H9 (cell line): ENCODE measurements around the gene GAGE10. TPM values are rescaled to one million over a fixed set of nuclear protein-coding genes. Genes with fewer than 3 reads are reported as not detected.

Experiments
- DNase-seq: peaks from one replicate; pipeline ENCODE4 v3.0.0-alpha.2; 2017
- H2AFZ ChIP-seq: one replicate; pipeline ENCODE4 v1.6.1; 2013; ENCODE audit warnings: mild to moderate bottlenecking, low read length, control low read depth, moderate library complexity
- H2AK5ac ChIP-seq: 2 replicates; pipeline ENCODE4 v1.6.1; 2013; ENCODE audit warnings: low read length, control low read depth, mixed read lengths; ENCODE audit not compliant: insufficient read length
- H2BK120ac ChIP-seq: one replicate; pipeline ENCODE4 v1.6.1; 2013; ENCODE audit warnings: low read depth, mild to moderate bottlenecking, low read length, control low read depth, inconsistent platforms; ENCODE audit not compliant: poor library complexity, severe bottlenecking
- H2BK12ac ChIP-seq: 2 replicates; pipeline ENCODE4 v1.6.1; 2013; ENCODE audit warnings: low read length, control low read depth, mixed read lengths, low read depth; ENCODE audit not compliant: insufficient read length
- H2BK15ac ChIP-seq: 2 replicates; pipeline ENCODE4 v1.6.1; 2013; ENCODE audit warnings: low read depth, low read length, control low read depth
- H2BK20ac ChIP-seq: one replicate; pipeline ENCODE4 v1.6.1; 2013; ENCODE audit warnings: low read depth, mild to moderate bottlenecking, low read length, control low read depth, inconsistent platforms; ENCODE audit not compliant: poor library complexity, severe bottlenecking
- H2BK5ac ChIP-seq: 2 replicates; pipeline ENCODE4 v1.6.1; 2013; ENCODE audit warnings: low read length, control low read depth, mixed read lengths; ENCODE audit not compliant: insufficient read length
- H3K14ac ChIP-seq: 2 replicates; pipeline ENCODE4 v1.6.1; 2013; ENCODE audit warnings: low read length, control low read depth; ENCODE audit not compliant: insufficient read depth
- H3K18ac ChIP-seq: 2 replicates; pipeline ENCODE4 v1.6.1; 2013; ENCODE audit warnings: low read depth, mild to moderate bottlenecking, mixed read lengths, low read length, control low read depth; ENCODE audit not compliant: insufficient read length
- H3K23ac ChIP-seq: 2 replicates; pipeline ENCODE4 v1.6.1; 2013; ENCODE audit warnings: low read length, control low read depth, mixed read lengths, low read depth; ENCODE audit not compliant: insufficient read length
- H3K23me2 ChIP-seq: 2 replicates; pipeline ENCODE4 v1.6.1; 2013; ENCODE audit warnings: low read depth, mild to moderate bottlenecking, mixed read lengths, low read length, control low read depth; ENCODE audit not compliant: insufficient read length, poor library complexity, severe bottlenecking
- H3K27ac ChIP-seq: 2 replicates; pipeline ENCODE4 v1.5.1; 2013; ENCODE audit warnings: low read length, control low read depth, mixed read lengths, low read depth; ENCODE audit not compliant: insufficient read length
- H3K27me3 ChIP-seq: 2 replicates; pipeline ENCODE4 v1.6.1; 2013; ENCODE audit warnings: low read length, control low read depth, inconsistent platforms; ENCODE audit not compliant: insufficient read depth
- H3K4ac ChIP-seq: 2 replicates; pipeline ENCODE4 v1.6.1; 2013; ENCODE audit warnings: low read depth, mild to moderate bottlenecking, control low read depth, inconsistent platforms, low read length, moderate library complexity
- H3K4me1 ChIP-seq: 2 replicates; pipeline ENCODE4 v1.6.1; 2013; ENCODE audit warnings: low read length, control low read depth, inconsistent platforms; ENCODE audit not compliant: insufficient read depth
- H3K4me2 ChIP-seq: 2 replicates; pipeline ENCODE4 v1.6.1; 2013; ENCODE audit warnings: low read length, control low read depth, mixed read lengths; ENCODE audit not compliant: insufficient read length, insufficient read depth
- H3K56ac ChIP-seq: 2 replicates; pipeline ENCODE4 v1.6.1; 2013; ENCODE audit warnings: low read depth, mild to moderate bottlenecking, mixed read lengths, low read length, control low read depth; ENCODE audit not compliant: insufficient read length
- H3K79me1 ChIP-seq: 2 replicates; pipeline ENCODE4 v1.6.1; 2013; ENCODE audit warnings: low read depth, mild to moderate bottlenecking, moderate library complexity, low read length, control low read depth, inconsistent platforms; ENCODE audit not compliant: insufficient read depth, poor library complexity, severe bottlenecking
- H3K79me2 ChIP-seq: 2 replicates; pipeline ENCODE4 v1.6.1; 2013; ENCODE audit warnings: low read length, control low read depth, inconsistent platforms; ENCODE audit not compliant: insufficient read depth
- H3K9ac ChIP-seq: 2 replicates; pipeline ENCODE4 v1.6.1; 2013; ENCODE audit warnings: low read length, control low read depth, mixed read lengths; ENCODE audit not compliant: insufficient read length; ENCODE audit errors: extremely low read depth
- H3K9me3 ChIP-seq: one replicate; pipeline ENCODE4 v1.6.1; 2013; ENCODE audit warnings: low read depth, low read length, inconsistent platforms; ENCODE audit not compliant: control insufficient read depth
- H3T11ph ChIP-seq: one replicate; pipeline ENCODE4 v1.6.1; 2013; ENCODE audit warnings: mild to moderate bottlenecking, low read length, control low read depth, inconsistent platforms
- H4K20me1 ChIP-seq: one replicate; pipeline ENCODE4 v1.6.1; 2013; ENCODE audit not compliant: control insufficient read depth, insufficient read length, insufficient read depth
- H4K5ac ChIP-seq: 2 replicates; pipeline ENCODE4 v1.6.1; 2013; ENCODE audit warnings: low read depth, mild to moderate bottlenecking, mixed read lengths, low read length, control low read depth; ENCODE audit not compliant: insufficient read length
- H4K8ac ChIP-seq: replicated peaks from 2 replicates; pipeline ENCODE4 v1.6.1; 2013; ENCODE audit warnings: low read length, control low read depth, mixed read lengths, low read depth; ENCODE audit not compliant: insufficient read length
- H4K91ac ChIP-seq: 2 replicates; pipeline ENCODE4 v1.6.1; 2013; ENCODE audit warnings: low read depth, mild to moderate bottlenecking, moderate library complexity, mixed read lengths, low read length, control low read depth; ENCODE audit not compliant: insufficient read length
- H3K27ac Mint-ChIP-seq, 3 experiments: 2 replicates in 2 of 3; 3 replicates in 1 of 3; pipeline ENCODE4 v1.8.0; 2020 to 2021; ENCODE audit warnings: mixed read lengths in 3 of 3, mild to moderate bottlenecking in 1 of 3, moderate library complexity in 1 of 3
- H3K27me3 Mint-ChIP-seq: 2 replicates; pipeline ENCODE4 v1.8.0; 2021; ENCODE audit warnings: low read depth, mild to moderate bottlenecking, moderate library complexity, mixed read lengths
- H3K36me3 Mint-ChIP-seq, 3 experiments: 2 replicates in 2 of 3; 3 replicates in 1 of 3; pipeline ENCODE4 v1.8.0; 2020 to 2021; ENCODE audit warnings: low read depth in 3 of 3, mixed read lengths in 3 of 3; ENCODE audit not compliant: insufficient read depth in 1 of 3
- H3K4me1 Mint-ChIP-seq, 2 experiments: 2 replicates each; pipeline ENCODE4 v1.8.0; 2020; ENCODE audit warnings: mixed read lengths in 2 of 2
- H3K4me3 Mint-ChIP-seq, 2 experiments: 2 replicates in 1 of 2; 3 replicates in 1 of 2; pipeline ENCODE4 v1.8.0; 2020 to 2021; ENCODE audit warnings: mild to moderate bottlenecking in 2 of 2, mixed read lengths in 2 of 2, moderate library complexity in 1 of 2
- H3K9me3 Mint-ChIP-seq, 2 experiments: 2 replicates in 1 of 2; 3 replicates in 1 of 2; pipeline ENCODE4 v1.8.0; 2020; ENCODE audit warnings: mild to moderate bottlenecking in 2 of 2, mixed read lengths in 2 of 2, moderate library complexity in 1 of 2
- CTCF ChIP-seq: fragments of 200-600 bp; sonication (generic); conservative IDR thresholded peaks from 3 replicates; pipeline ENCODE4 v1.8.0; 2021; ENCODE audit warnings: antibody characterized with exemption, mild to moderate bottlenecking
- WGBS: extraction: QIAGEN DNeasy Blood & Tissue Kit; methylation state at CpG from one replicate; pipeline ENCODE4 v1.1.7; 2013; ENCODE audit warnings: missing lambda C conversion rate, low lambda C conversion rate, mixed read lengths; ENCODE audit not compliant: insufficient read length; ENCODE audit errors: extremely low coverage; 5-methylcytosine and 5-hydroxymethylcytosine counted together
- total RNA-seq: library from RNA; stranded (reverse); gene quantifications from 2 replicates; pipeline ENCODE4 v1.2.1, GENCODE V29; 2021

The GAGE10 gene
- total RNA-seq, 1 experiment from 2014 or later = not detected

GRCh38 chrX:49268702-49269009 lies 34.8 kb upstream of the GAGE10 start:
- peak overlapping the region; percentile 94 to 100 (median 100) for H3K27ac Mint-ChIP-seq
- no peak overlapping the region for H2BK5ac ChIP-seq
- H3K56ac ChIP-seq = no peak overlapping the region
- H3K9me3 ChIP-seq = peaks cover 21% of the 10 kb centered on the region
- peak overlapping the region; percentile 63 for H3K9ac ChIP-seq
- H3K4me2 ChIP-seq = peak overlapping the region; percentile 53
- no peaks in the 10 kb centered on the region for H3K4me1 ChIP-seq
- H4K5ac ChIP-seq = no peak overlapping the region
- H3K18ac ChIP-seq = peak overlapping the region; percentile 44
- TF ChIP-seq CTCF = no peak
- H3T11ph ChIP-seq = no peak overlapping the region
- H3K79me1 ChIP-seq = no peaks in the 10 kb centered on the region
- H2AK5ac ChIP-seq = no peak overlapping the region
- H3K23ac ChIP-seq = no peak overlapping the region
- H2BK15ac ChIP-seq = no peak overlapping the region
- no peaks in the 10 kb centered on the region for H4K20me1 ChIP-seq
- H3K79me2 ChIP-seq = 0 out of 2 replicates have a peak, but pooled peaks cover 4% of the 10 kb centered on the region
- no peak overlapping the region for H4K8ac ChIP-seq
- H2BK12ac ChIP-seq = no peak overlapping the region
- no peak overlapping the region for H3K4ac ChIP-seq
- peaks cover 5% of the 10 kb centered on the region for H3K23me2 ChIP-seq
- H3K14ac ChIP-seq = no peak overlapping the region; the same call in 1 of the 2 replicates
- peaks cover 14 to 21% of the 10 kb centered on the region in 2 experiments for H3K4me1 Mint-ChIP-seq
- H2BK120ac ChIP-seq = no peak overlapping the region
- no peak overlapping the region for H2BK20ac ChIP-seq
- H3K36me3 Mint-ChIP-seq = peaks cover 11 to 18% (median 13%) of the 10 kb centered on the region in 3 experiments
- H3K9me3 Mint-ChIP-seq = peaks cover 73 to 74% of the 10 kb centered on the region in 2 experiments
- H3K27me3 ChIP-seq = no peaks in the 10 kb centered on the region
- no peak for DNase-seq
- no CpG with 5 or more reads among the region's 4 CpGs for WGBS
- H4K91ac ChIP-seq = no peak overlapping the region
- peak overlapping the region; percentile 91 to 93 for H3K4me3 Mint-ChIP-seq
- peak overlapping the region; percentile 40 for H3K27ac ChIP-seq
- peaks cover 6% of the 10 kb centered on the region for H3K27me3 Mint-ChIP-seq
- H2AFZ ChIP-seq = no peak overlapping the region
